B cell (primary cell): ENCODE results near the gene SLFN12. TPM values are rescaled to one million over a fixed set of nuclear protein-coding genes. Genes with fewer than 3 reads are reported as not detected.

Experiments used
- ATAC-seq: fragments of 200-7000 bp; cut with Tn5 transposase; one replicate; pipeline ENCODE4 v1.10.0; 2021; ENCODE audit warnings: low read depth, mild to moderate bottlenecking, moderate number of reproducible peaks, moderate library complexity
- CTCF ChIA-PET: fragments of 350-600 bp; sonication (Branson Sonifier 250); formaldehyde crosslinking; loops from one replicate; lab custom pipeline; 2021; ENCODE audit warnings: antibody characterized with exemption, inconsistent platforms; lab: Charles Lee
- POLR2A ChIA-PET: fragments of 350-600 bp; sonication (Branson Sonifier 250); formaldehyde crosslinking; loops from one replicate; lab custom pipeline; 2021; ENCODE audit warnings: antibody characterized with exemption; lab: Charles Lee
- DNase-seq: peaks from one replicate; pipeline ENCODE4 v3.0.0; 2013
- H2AFZ ChIP-seq: 2 replicates; pipeline ENCODE4 v1.6.1; 2012; ENCODE audit warnings: mild to moderate bottlenecking, low read depth, low read length; ENCODE audit not compliant: insufficient read depth, poor library complexity, severe bottlenecking
- H3K27ac ChIP-seq, 2 donors: 1 replicate in 1 of 2; 2 replicates in 1 of 2; pipeline ENCODE4 v1.5.1; 2012 to 2013; ENCODE audit warnings: low read length in 2 of 2, mild to moderate bottlenecking in 2 of 2, moderate library complexity in 1 of 2
- H3K27me3 ChIP-seq, 4 experiments: fragments of 200-600 bp in 1 of 4; sonication (generic) in 1 of 4; replicated peaks in 1 of 4; 1 replicate in 2 of 4; 2 replicates in 2 of 4; pipeline versions ENCODE4 v1.6.1 to v1.7.0; 2013 to 2016; ENCODE audit warnings: low read length in 3 of 4, mild to moderate bottlenecking in 2 of 4, mixed read lengths in 1 of 4, moderate library complexity in 1 of 4; ENCODE audit not compliant: insufficient read depth in 4 of 4, control insufficient read depth in 3 of 4; ENCODE audit errors: control extremely low read depth in 1 of 4
- H3K36me3 ChIP-seq, 2 experiments: replicated peaks in 1 of 2; 1 replicate in 1 of 2; 2 replicates in 1 of 2; pipeline versions ENCODE4 v1.6.1 to v1.7.1; 2013; ENCODE audit warnings: low read length in 1 of 2; ENCODE audit not compliant: insufficient read depth in 2 of 2, control insufficient read depth in 1 of 2; ENCODE audit errors: control extremely low read depth in 1 of 2, extremely low read depth in 1 of 2
- H3K4me1 ChIP-seq, 2 donors: fragments of 200-600 bp in 1 of 2; sonication (generic) in 1 of 2; 1 replicate in 1 of 2; 2 replicates in 1 of 2; pipeline versions ENCODE4 v1.5.1 to v1.6.1; 2013 to 2017; ENCODE audit warnings: low read length in 2 of 2; ENCODE audit not compliant: control insufficient read depth in 2 of 2, insufficient read depth in 2 of 2
- H3K4me2 ChIP-seq: replicated peaks from 2 replicates; pipeline ENCODE3; 2012; ENCODE audit warnings: mild to moderate bottlenecking, low read depth, low read length; ENCODE audit not compliant: poor library complexity, severe bottlenecking
- H3K4me3 ChIP-seq, 5 experiments: fragments of 200-600 bp in 1 of 5; sonication (generic) in 1 of 5; 1 replicate in 3 of 5; 2 replicates in 2 of 5; pipeline versions ENCODE4 v1.5.1 to v1.7.0; 2011 to 2016; ENCODE audit warnings: low read length in 4 of 5, mild to moderate bottlenecking in 4 of 5, low read depth in 2 of 5, control low read depth in 1 of 5, moderate library complexity in 1 of 5; ENCODE audit not compliant: insufficient read depth in 1 of 5; ENCODE audit errors: control extremely low read depth in 1 of 5, extremely low read depth in 1 of 5
- H3K79me2 ChIP-seq: fragments of 200-600 bp; sonication (generic); one replicate; pipeline ENCODE4 v1.6.0; 2016; ENCODE audit warnings: low read length; ENCODE audit not compliant: control insufficient read depth, insufficient read depth
- H3K9ac ChIP-seq: fragments of 200-600 bp; sonication (generic); 2 replicates; pipeline ENCODE4 v1.6.1; 2017; ENCODE audit warnings: mild to moderate bottlenecking, low read length, moderate library complexity
- H3K9me3 ChIP-seq, 3 donors: one replicate each; pipeline versions ENCODE4 v1.6.1 to v1.7.1; 2013; ENCODE audit warnings: low read length in 2 of 3; ENCODE audit not compliant: control insufficient read depth in 2 of 3, insufficient read depth in 1 of 3; ENCODE audit errors: control extremely low read depth in 1 of 3
- H4K20me1 ChIP-seq: 2 replicates; pipeline ENCODE4 v1.6.0; 2012; ENCODE audit warnings: mild to moderate bottlenecking, low read length; ENCODE audit not compliant: insufficient read depth, control insufficient read depth, poor library complexity, severe bottlenecking
- H3K27ac Mint-ChIP-seq: one replicate; pipeline ENCODE4 v1.8.0; 2021; ENCODE audit warnings: mixed read lengths
- H3K27me3 Mint-ChIP-seq: one replicate; pipeline ENCODE4 v1.8.0; 2021; ENCODE audit warnings: mixed read lengths
- H3K4me1 Mint-ChIP-seq: one replicate; pipeline ENCODE4 v1.8.0; 2021; ENCODE audit warnings: mixed read lengths
- H3K4me3 Mint-ChIP-seq: one replicate; pipeline ENCODE4 v1.8.0; 2021; ENCODE audit warnings: mixed read lengths
- H3K9me3 Mint-ChIP-seq: one replicate; pipeline ENCODE4 v1.8.0; 2022; ENCODE audit warnings: mixed read lengths; ENCODE audit not compliant: insufficient read depth
- EZH2 ChIP-seq: IDR thresholded peaks from 2 replicates; pipeline ENCODE4 v1.6.1; 2012; ENCODE audit warnings: borderline replicate concordance, low read depth, mild to moderate bottlenecking, moderate library complexity, low read length; ENCODE audit not compliant: insufficient read depth, poor library complexity, severe bottlenecking
- WGBS: methylation state at CpG from one replicate; pipeline ENCODE4 v1.1.5; 2013; ENCODE audit warnings: missing lambda C conversion rate; ENCODE audit not compliant: insufficient coverage; 5-methylcytosine and 5-hydroxymethylcytosine counted together
- intact Hi-C: fragments of 100-400 bp; cut with micrococcal nuclease; formaldehyde crosslinking; loops from one replicate; pipeline ENCODE4 v1.10.0; 2022
- polyA plus RNA-seq: library from polyadenylated mRNA; depleted of rRNA; stranded (reverse); fragments of >200 nt; gene quantifications from 2 replicates; pipeline ENCODE4 v1.2.3, GENCODE V29; 2012
- total RNA-seq, 2 donors: library from RNA; stranded (reverse); fragments of 120-200 nt in 1 of 2; gene quantifications; 1 replicate in 1 of 2; 2 replicates in 1 of 2; pipeline versions ENCODE4 v1.2.3 to v1.2.4, GENCODE V29; 2013 to 2022
- TF ChIP-seq, protein P1 (sequence below): fragments of 200-600 bp; IDR thresholded peaks from one replicate; pipeline ENCODE4 v1.8.0; 2022; ENCODE audit warnings: antibody characterized with exemption, mild to moderate bottlenecking

The SLFN12 gene
- total and polyA plus RNA-seq, 2 donors (not counting 1 experiment from before 2014, with no cell fraction given): 1.9 to 8.0 TPM

DNA sequence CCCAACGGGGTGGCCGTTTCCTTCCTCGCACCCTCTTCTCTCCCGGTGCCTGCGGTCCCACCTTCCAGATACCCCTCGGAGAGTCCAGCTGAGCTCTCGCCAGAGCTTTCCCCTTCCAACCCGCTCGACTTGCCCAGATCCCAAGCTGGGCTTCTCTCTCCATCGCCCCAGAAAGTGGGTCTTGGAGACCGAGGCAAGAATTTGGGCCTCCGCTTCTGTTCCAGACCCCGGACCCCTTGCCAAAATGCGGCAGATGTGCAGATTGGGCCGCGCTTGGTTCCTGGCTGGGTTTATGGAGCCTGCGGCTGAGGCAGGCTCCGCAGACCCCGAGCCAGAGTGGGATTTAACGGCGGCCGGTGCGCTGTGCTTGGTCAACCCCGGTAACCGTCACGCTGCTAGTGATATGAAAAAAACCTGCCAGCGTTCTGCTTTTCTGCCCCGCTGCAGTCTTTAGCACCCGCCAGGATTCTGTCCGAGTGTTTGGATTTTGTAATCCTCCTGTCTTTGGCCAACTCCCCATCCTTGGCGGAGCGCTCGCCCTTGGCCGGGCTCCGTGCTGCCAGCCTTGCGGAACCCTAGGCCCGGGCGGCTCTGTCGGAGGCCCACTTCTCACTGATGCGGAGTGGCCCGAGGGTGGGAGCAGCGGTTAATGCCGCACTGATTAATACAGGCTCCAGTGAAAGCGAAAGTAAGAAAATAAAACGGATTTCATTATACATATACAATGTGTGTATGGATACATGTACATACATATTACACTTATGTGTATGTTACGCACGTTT lies 58.1 kb downstream of the SLFN12 start:
- peak overlapping the region; percentile 79 to 85 for H3K27ac ChIP-seq
- peak overlapping the region; percentile 92 for H3K4me2 ChIP-seq
- no peaks in the 10 kb centered on the region for H4K20me1 ChIP-seq
- Mint-ChIP-seq H3K27me3 (no peaks in the 10 kb centered on the region), H3K4me3 (peak overlapping the region; percentile 96), H3K27ac (peak overlapping the region; percentile 99), H3K4me1 (peaks cover 46% of the 10 kb centered on the region), H3K9me3 (peaks cover 11% of the 10 kb centered on the region)
- peak overlapping the region; percentile 18 to 87 (median 72) for H3K4me3 ChIP-seq
- intact Hi-C loops: loop anchor here (1.0 to 5.0 kb wide), 5 partner anchors 33 to 165 kb away; partner anchors contain the start of genes SLFN12 and SLFN13
- H2AFZ ChIP-seq: peak overlapping the region; percentile 82
- ChIA-PET POLR2A (interaction anchor here (0.8 to 1.9 kb wide), 6 partner anchors 25 to 114 kb away, joined by 4 to 8 read pairs (median 5); partner anchors contain the start of gene SLFN13), CTCF (interaction anchor here (0.6 to 5.3 kb wide), 3 partner anchors 50 to 165 kb away, joined by 3 to 22 read pairs (median 9); no protein-coding TSS in a partner anchor)
- DNase-seq (peak; percentile 67), ATAC-seq (peak; percentile 44)
- under 1% methylated on average over 39 of the region's 47 CpGs for WGBS
- H3K9ac ChIP-seq: peak overlapping the region; percentile 76
- no peaks in the 10 kb centered on the region for H3K9me3 ChIP-seq
- no peak for TF ChIP-seq EZH2
- TF ChIP-seq, protein P1, sequence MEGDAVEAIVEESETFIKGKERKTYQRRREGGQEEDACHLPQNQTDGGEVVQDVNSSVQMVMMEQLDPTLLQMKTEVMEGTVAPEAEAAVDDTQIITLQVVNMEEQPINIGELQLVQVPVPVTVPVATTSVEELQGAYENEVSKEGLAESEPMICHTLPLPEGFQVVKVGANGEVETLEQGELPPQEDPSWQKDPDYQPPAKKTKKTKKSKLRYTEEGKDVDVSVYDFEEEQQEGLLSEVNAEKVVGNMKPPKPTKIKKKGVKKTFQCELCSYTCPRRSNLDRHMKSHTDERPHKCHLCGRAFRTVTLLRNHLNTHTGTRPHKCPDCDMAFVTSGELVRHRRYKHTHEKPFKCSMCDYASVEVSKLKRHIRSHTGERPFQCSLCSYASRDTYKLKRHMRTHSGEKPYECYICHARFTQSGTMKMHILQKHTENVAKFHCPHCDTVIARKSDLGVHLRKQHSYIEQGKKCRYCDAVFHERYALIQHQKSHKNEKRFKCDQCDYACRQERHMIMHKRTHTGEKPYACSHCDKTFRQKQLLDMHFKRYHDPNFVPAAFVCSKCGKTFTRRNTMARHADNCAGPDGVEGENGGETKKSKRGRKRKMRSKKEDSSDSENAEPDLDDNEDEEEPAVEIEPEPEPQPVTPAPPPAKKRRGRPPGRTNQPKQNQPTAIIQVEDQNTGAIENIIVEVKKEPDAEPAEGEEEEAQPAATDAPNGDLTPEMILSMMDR: no peak
- H3K79me2 ChIP-seq: peaks cover 8% of the 10 kb centered on the region
- H3K27me3 ChIP-seq: no peaks in the 10 kb centered on the region
- no peaks in the 10 kb centered on the region for H3K36me3 ChIP-seq
- peaks cover 4 to 5% of the 10 kb centered on the region in 2 donors for H3K4me1 ChIP-seq
